ENCODE data around the gene HOOK2. TPM values are rescaled to one million over a fixed set of nuclear protein-coding genes. Genes with fewer than 3 reads are reported as not detected.

Gene HOOK2
- total and polyA plus RNA-seq, 9 of the 15 experiments (the other 6 are each of a cell fraction or from before 2014, with no cell fraction given) = 1.3 to 17.2 (median 9.9) TPM

- TF ChIP-seq, protein P1, sequence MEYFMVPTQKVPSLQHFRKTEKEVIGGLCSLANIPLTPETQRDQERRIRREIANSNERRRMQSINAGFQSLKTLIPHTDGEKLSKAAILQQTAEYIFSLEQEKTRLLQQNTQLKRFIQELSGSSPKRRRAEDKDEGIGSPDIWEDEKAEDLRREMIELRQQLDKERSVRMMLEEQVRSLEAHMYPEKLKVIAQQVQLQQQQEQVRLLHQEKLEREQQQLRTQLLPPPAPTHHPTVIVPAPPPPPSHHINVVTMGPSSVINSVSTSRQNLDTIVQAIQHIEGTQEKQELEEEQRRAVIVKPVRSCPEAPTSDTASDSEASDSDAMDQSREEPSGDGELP (CRISPR knock-in tag; IDR thresholded peaks at IDR 0.05; ENCODE audit: borderline replicate concordance) = peak; percentile 62
- 0 out of 2 replicates have a peak, but pooled peaks have one; percentile 65 for TF ChIP-seq ZNF583 (CRISPR knock-in tag; IDR thresholded peaks at IDR 0.05)
- TF ChIP-seq RNF2 (IDR thresholded peaks at IDR 0.05) = 0 out of 2 replicates have a peak, but pooled peaks have one; percentile 38
- TF ChIP-seq, protein P2, sequence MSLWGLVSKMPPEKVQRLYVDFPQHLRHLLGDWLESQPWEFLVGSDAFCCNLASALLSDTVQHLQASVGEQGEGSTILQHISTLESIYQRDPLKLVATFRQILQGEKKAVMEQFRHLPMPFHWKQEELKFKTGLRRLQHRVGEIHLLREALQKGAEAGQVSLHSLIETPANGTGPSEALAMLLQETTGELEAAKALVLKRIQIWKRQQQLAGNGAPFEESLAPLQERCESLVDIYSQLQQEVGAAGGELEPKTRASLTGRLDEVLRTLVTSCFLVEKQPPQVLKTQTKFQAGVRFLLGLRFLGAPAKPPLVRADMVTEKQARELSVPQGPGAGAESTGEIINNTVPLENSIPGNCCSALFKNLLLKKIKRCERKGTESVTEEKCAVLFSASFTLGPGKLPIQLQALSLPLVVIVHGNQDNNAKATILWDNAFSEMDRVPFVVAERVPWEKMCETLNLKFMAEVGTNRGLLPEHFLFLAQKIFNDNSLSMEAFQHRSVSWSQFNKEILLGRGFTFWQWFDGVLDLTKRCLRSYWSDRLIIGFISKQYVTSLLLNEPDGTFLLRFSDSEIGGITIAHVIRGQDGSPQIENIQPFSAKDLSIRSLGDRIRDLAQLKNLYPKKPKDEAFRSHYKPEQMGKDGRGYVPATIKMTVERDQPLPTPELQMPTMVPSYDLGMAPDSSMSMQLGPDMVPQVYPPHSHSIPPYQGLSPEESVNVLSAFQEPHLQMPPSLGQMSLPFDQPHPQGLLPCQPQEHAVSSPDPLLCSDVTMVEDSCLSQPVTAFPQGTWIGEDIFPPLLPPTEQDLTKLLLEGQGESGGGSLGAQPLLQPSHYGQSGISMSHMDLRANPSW (CRISPR knock-in tag; IDR thresholded peaks at IDR 0.05) = no peak; the same call in 1 of the 2 replicates
- TF ChIP-seq CBX3 (IDR thresholded peaks at IDR 0.05; ENCODE audit: borderline replicate concordance in 1 of 2, low read length in 2 of 2) = peak in 1 of 2 experiments; percentile 61; a peak in 1 of 3 replicates
- peak; percentile 92 for TF ChIP-seq SMAD4 (CRISPR knock-in tag; conservative IDR thresholded peaks at IDR 0.05)
- no peak for TF ChIP-seq WHSC1 (IDR thresholded peaks at IDR 0.05; ENCODE audit: low read length)
- peak; percentile 49; the same call in 1 of the 2 replicates for TF ChIP-seq KDM2B (CRISPR knock-in tag; IDR thresholded peaks at IDR 0.05)
- TF ChIP-seq RCOR1 (IDR thresholded peaks at IDR 0.05; ENCODE audit: borderline replicate concordance in 1 of 2, low read depth in 2 of 2, low read length in 2 of 2) = peak in 1 of 2 experiments; percentile 67; a peak in 2 of 4 replicates
- TF ChIP-seq CHCHD3 (CRISPR knock-in tag; IDR thresholded peaks at IDR 0.05) = no peak
- no peak for TF ChIP-seq ZNF133 (CRISPR knock-in tag; IDR thresholded peaks at IDR 0.05)
- peak; percentile 83 for TF ChIP-seq RBFOX2 (IDR thresholded peaks at IDR 0.05; ENCODE audit: low read depth, low read length)
- TF ChIP-seq KAT7 (CRISPR knock-in tag; IDR thresholded peaks at IDR 0.05; ENCODE audit: borderline replicate concordance) = no peak; the same call in 1 of the 2 replicates
- 0 out of 2 replicates have a peak, but pooled peaks have one; percentile 53 for TF ChIP-seq ETV1 (tag; conservative IDR thresholded peaks at IDR 0.05; ENCODE audit: low read depth)
- TF ChIP-seq HSF4 (CRISPR knock-in tag; IDR thresholded peaks at IDR 0.05; ENCODE audit: borderline replicate concordance) = no peak
These were observed 7.3 kb upstream of the HOOK2 start (continued) for GRCh38 chr19:12782424-12783290.
